NCI-H2081 treated with DMSO at 0.1 percent for 48 hours (cell line): ENCODE measurements around the gene ANKRD1.

Experiments used
- DNase-seq: peaks from one replicate; lab custom pipeline; 2025; lab: John Stamatoyannopoulos, UW

The ANKRD1 gene

GRCh38 chr10:90935581-90936275 lies 14.8 kb upstream of the ANKRD1 start:
- DNase-seq, result no peak

GRCh38 chr10:90930971-90931871 lies 10.3 kb upstream of the ANKRD1 start:
- DNase-seq, result no peak

GRCh38 chr10:90930070-90930837 lies 9.4 kb upstream of the ANKRD1 start:
- DNase-seq, result no peak

GRCh38 chr10:90929179-90929578 lies 8.3 kb upstream of the ANKRD1 start:
- no peak for DNase-seq

GRCh38 chr10:90927293-90927692 lies 6.4 kb upstream of the ANKRD1 start:
- DNase-seq, result no peak

GRCh38 chr10:90925079-90926029 lies 4.5 kb upstream of the ANKRD1 start:
- no peak for DNase-seq

GRCh38 chr10:90924552-90924951 lies 3.7 kb upstream of the ANKRD1 start:
- no peak for DNase-seq

- DNase-seq, result no peak
These were observed 2.3 kb upstream of the ANKRD1 start for GRCh38 chr10:90923111-90923731.

GRCh38 chr10:90921906-90922305 lies 1.0 kb upstream of the ANKRD1 start:
- DNase-seq, result no peak

GRCh38 chr10:90919683-90920574 lies 958 bp downstream of the ANKRD1 start:
- DNase-seq, result no peak

GRCh38 chr10:90917968-90918318 lies 2.9 kb downstream of the ANKRD1 start:
- no peak for DNase-seq

- DNase-seq, result no peak
These were observed 3.5 kb downstream of the ANKRD1 start for GRCh38 chr10:90917238-90917967.

GRCh38 chr10:90916392-90917237 lies 4.3 kb downstream of the ANKRD1 start:
- DNase-seq, result no peak

- no peak for DNase-seq
These were observed 5.2 kb downstream of the ANKRD1 start for GRCh38 chr10:90915766-90916075.

- DNase-seq, result no peak
These were observed 5.7 kb downstream of the ANKRD1 start for GRCh38 chr10:90914992-90915765.

- DNase-seq, result no peak
These were observed 7.0 kb downstream of the ANKRD1 start for GRCh38 chr10:90913774-90914420.

GRCh38 chr10:90912854-90913479 lies 7.9 kb downstream of the ANKRD1 start:
- no peak for DNase-seq
